BJ (cell line): ENCODE results near the gene KDM4C. TPM values are rescaled to one million over a fixed set of nuclear protein-coding genes. Genes with fewer than 3 reads are reported as not detected.
"Not testable (repeated sequence)": the region's sequence is repeated elsewhere in the genome, so short reads cannot be mapped to it uniquely, and the experiment has no call there.

Experiments used
- CTCF ChIA-PET: fragments of 350-600 bp; formaldehyde crosslinking; extraction: SDS; loops from one replicate; lab custom pipeline; 2021; ENCODE audit warnings: antibody characterized with exemption, inconsistent platforms; lab: Yijun Ruan, JAX
- POLR2A ChIA-PET: fragments of 300-600 bp; sonication (Branson Sonifier 250); formaldehyde crosslinking; extraction: SDS; loops from one replicate; lab custom pipeline; 2021; ENCODE audit warnings: antibody characterized with exemption; lab: Charles Lee
- DNase-seq: peaks from one replicate; pipeline ENCODE4 v3.0.0-alpha.2; 2011; ENCODE audit warnings: low read depth
- H3K27me3 ChIP-seq: 2 replicates; pipeline ENCODE4 v1.6.0; 2011; ENCODE audit warnings: low read length; ENCODE audit not compliant: control insufficient read depth, insufficient read depth
- H3K36me3 ChIP-seq: 2 replicates; pipeline ENCODE4 v1.5.1; 2011; ENCODE audit warnings: low read length; ENCODE audit not compliant: control insufficient read depth, insufficient read depth
- H3K4me3 ChIP-seq: 2 replicates; pipeline ENCODE4 v1.5.1; 2011; ENCODE audit warnings: low read depth, mild to moderate bottlenecking, control low read depth, low read length
- polyA plus RNA-seq: library from polyadenylated mRNA; depleted of rRNA; stranded (reverse); fragments of >200 nt; gene quantifications from 2 replicates; pipeline ENCODE4 v1.2.3, GENCODE V29; 2011
- TF ChIP-seq, protein P1 (sequence below): IDR thresholded peaks from 2 replicates; pipeline ENCODE4 v1.5.1; 2011; ENCODE audit warnings: low read depth, mild to moderate bottlenecking, control low read depth, inconsistent platforms, low read length, moderate library complexity; ENCODE audit not compliant: insufficient read depth

Gene KDM4C
- polyA plus RNA-seq, 1 experiment, result 11.3 TPM

DNA sequence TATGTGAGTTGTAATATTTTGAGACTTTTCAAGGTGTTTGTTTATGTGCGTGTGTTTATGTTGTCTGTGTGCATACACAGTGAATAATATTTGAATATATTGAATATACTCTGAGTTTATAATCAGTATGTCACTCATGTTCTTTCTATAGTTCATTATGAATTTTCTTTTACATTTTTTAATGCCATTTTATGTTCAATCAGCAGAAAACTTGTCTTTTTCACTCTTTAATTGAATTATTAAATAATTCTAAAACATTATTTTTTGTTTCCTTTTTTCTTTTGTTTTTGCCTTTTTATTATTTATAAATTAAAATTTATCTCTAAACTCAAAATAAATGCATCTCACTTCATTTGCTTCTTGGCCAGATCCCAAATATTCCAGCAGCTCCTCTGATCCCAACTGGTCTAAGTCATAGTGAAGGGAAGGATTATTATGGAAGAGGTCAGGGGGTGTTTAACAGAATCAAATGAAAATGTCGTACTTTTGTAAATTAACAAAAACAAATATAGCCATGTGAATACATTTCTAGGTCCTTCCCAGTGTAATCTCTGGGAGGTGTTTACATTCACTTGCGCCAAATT is 188.9 kb downstream of the KDM4C start:
- POLR2A ChIA-PET, result no interaction called here
- Histone ChIP-seq H3K27me3 (no peaks in the 10 kb centered on the region), H3K4me3 (no peak overlapping the region), H3K36me3 (no peaks in the 10 kb centered on the region)
- TF ChIP-seq, protein P1, sequence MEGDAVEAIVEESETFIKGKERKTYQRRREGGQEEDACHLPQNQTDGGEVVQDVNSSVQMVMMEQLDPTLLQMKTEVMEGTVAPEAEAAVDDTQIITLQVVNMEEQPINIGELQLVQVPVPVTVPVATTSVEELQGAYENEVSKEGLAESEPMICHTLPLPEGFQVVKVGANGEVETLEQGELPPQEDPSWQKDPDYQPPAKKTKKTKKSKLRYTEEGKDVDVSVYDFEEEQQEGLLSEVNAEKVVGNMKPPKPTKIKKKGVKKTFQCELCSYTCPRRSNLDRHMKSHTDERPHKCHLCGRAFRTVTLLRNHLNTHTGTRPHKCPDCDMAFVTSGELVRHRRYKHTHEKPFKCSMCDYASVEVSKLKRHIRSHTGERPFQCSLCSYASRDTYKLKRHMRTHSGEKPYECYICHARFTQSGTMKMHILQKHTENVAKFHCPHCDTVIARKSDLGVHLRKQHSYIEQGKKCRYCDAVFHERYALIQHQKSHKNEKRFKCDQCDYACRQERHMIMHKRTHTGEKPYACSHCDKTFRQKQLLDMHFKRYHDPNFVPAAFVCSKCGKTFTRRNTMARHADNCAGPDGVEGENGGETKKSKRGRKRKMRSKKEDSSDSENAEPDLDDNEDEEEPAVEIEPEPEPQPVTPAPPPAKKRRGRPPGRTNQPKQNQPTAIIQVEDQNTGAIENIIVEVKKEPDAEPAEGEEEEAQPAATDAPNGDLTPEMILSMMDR, result no peak
- CTCF ChIA-PET, result no interaction called here
- DNase-seq, result no peak

DNA sequence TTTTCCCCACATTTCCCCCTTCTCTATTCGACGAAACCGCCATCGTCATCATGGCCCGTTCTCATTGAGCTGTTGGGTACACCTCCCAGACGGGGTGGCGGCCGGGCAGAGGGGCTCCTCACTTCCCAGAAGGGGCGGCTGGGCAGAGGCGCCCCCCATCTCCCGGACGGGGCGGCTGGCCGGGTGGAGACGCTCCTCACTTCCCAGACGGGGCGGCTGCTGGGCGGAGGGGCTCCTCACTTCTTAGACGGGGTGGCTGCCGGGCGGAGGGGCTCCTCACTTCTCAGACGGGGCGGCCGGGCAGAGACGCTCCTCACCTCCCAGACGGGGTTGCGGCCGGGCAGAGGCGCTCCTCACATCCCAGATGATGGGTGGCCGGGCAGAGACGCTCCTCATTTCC is 191.1 kb downstream of the KDM4C start:
- CTCF ChIA-PET, DNase-seq, POLR2A ChIA-PET, H3K27me3 ChIP-seq, H3K4me3 ChIP-seq, H3K36me3 ChIP-seq: not testable (repeated sequence)

DNA sequence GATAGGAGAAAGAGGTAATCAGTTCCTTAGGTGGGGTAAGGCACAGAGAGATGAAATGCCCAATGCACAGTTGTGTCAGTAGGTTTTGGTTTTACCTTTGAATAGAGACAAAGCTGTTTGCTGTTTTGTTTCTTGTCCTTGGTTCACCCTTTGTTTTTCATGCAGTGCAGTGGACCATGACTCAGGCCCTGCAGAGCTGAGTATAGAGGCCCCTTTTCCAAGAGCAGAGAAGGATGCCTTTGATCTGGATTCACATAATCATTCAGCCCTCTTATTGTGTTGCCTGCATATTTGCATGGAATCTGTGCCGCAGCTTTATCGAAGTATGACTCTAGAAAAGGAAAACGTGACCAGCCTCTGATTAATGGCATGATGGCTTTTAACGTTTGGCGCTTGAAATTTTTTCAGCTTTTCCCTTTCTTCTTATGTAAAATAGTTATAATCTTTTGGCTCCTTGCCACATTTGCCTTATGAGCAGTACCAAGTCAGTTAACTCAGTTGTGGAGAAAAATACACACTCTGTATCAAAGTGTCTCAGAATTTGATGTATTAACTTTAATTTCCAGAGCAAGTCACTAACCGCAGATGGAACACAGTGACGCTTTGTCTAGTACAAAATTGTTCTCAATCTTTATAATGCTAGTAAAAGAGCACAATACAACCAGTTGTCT is 197.6 kb downstream of the KDM4C start:
- TF ChIP-seq, protein P1, result no peak
- no peak overlapping the region for H3K4me3 ChIP-seq
- H3K27me3 ChIP-seq, result no peaks in the 10 kb centered on the region
- DNase-seq, result no peak
- POLR2A ChIA-PET, result no interaction called here
- CTCF ChIA-PET, result no interaction called here
- no peaks in the 10 kb centered on the region for H3K36me3 ChIP-seq

DNA sequence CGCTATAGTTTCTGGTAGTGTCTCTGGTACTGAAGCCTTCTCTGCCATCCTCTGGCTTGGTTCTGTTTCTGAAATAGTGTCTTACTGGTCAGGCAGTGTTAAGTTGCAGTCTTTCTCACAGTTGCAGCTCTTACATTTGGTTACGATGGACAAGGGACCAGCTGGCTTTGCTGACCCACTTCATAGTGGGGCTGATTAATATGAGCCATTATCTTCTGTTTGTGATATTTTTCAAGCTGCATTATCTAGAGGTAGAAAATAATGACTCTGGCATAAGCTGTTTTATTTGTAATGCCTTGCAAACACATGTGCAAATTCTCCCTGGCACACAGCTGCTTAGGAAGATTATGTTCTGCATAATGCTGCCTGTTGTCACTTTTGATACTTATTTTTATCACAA is 199.1 kb downstream of the KDM4C start:
- Histone ChIP-seq H3K4me3 (no peak overlapping the region), H3K27me3 (no peaks in the 10 kb centered on the region), H3K36me3 (no peaks in the 10 kb centered on the region)
- TF ChIP-seq, protein P1, result no peak
- CTCF ChIA-PET, result interaction anchor here (0.7 kb wide), 1 partner anchor 229 kb away, joined by 3 read pairs; no protein-coding TSS in a partner anchor
- POLR2A ChIA-PET, result no interaction called here
- DNase-seq, result no peak

DNA sequence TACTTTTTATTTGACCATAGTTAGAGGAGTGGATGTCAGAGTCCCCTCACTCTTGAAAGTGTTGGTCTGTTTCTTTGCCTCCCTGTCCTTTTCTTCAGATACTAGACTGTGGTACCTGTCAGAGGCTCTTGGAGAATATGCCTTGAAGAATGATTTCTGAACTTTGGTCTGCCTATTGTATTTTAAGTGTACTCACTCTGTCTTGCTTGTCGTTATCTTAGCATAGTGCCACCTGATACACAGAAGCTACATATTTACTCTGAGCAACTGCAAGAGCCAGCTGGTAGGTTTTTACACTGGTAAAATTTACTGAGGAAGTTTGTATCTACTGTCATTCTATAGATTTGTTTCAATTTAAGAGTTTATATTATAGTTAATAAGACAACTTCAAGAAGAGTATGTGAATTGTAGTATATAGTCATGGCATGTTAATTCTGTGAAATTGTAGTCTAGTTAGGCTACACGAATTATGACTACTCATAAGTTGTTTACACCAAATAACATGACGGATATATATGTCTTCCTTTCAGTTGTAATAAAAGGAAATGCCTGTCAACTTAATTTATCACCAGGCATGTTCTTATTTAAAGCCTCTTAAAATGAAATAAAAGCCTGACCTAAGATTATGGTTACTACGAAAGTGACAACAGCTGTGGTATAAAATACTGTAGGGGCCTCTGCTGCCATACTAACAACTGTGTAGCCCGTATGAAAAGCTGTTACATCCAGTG is 201.7 kb downstream of the KDM4C start:
- DNase-seq, result no peak
- ChIA-PET POLR2A (no interaction called here), CTCF (interaction anchor here (0.7 to 1.7 kb wide), 3 partner anchors 11 to 226 kb away, joined by 3 to 5 read pairs (median 3); no protein-coding TSS in a partner anchor)
- Histone ChIP-seq H3K36me3 (no peaks in the 10 kb centered on the region), H3K4me3 (no peak overlapping the region), H3K27me3 (no peaks in the 10 kb centered on the region)
- TF ChIP-seq, protein P1, result no peak
